HuH-7.5 (cell line): ENCODE measurements around the gene COA4.

ENCODE experiments used
- DNase-seq: peaks from one replicate; pipeline ENCODE4 v3.0.0; 2011; ENCODE audit warnings: low spot score

COA4 gene

GRCh38 chr11:73862986-73863385 lies 13.7 kb downstream of the COA4 start:
- no peak for DNase-seq

DNA sequence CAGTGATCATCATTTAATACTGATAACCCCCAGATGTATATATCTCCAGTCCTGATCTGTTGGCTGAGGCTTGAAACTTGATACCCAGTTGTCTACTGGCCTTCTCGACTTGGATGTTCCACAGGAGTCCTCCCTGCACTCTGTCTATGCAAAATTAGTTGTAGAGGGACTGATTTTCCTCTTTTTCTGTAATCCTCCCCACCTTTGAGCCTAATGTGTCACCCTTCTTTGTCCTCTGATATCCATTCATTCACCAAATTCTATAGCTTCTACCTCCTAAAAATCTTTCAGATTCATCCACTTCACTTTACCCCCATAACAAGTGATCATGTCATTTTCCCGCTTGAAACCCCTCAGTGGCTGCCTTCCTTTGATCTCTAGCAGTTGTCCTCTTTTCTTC lies 16.4 kb downstream of the COA4 start:
- no peak for DNase-seq

- DNase-seq, result no peak
Measured at GRCh38 chr11:73859671-73860070, 17.0 kb downstream of the COA4 start.

DNA sequence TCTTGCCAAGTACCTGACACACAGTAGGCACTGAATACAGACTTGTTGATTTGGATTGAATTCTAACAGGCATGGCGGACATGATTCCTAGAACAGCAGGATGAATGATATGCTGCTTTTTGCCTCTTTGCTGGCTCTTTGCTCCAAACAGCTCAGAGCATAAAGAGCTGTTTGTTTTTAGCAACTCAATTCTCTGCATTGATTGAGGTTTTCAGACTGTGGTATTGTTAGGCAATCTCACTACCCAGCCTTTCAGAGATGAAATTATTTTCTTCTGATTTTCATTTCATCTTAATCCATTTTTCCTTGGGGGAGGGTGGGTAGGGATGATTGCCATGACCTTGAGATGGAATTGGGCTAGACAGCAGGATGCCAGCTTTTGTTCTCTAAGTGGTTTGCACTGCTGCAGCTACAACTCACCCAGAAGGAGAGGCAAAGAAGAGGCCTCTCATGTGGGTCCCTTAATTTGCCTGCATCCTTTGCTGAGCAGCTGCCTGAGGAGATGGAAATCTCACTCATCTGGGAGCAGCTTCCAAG lies 20.5 kb downstream of the COA4 start:
- no peak for DNase-seq

GRCh38 chr11:73854680-73855079 lies 22.0 kb downstream of the COA4 start:
- no peak for DNase-seq

GRCh38 chr11:73852049-73852448 lies 24.6 kb downstream of the COA4 start:
- DNase-seq, result no peak

DNA sequence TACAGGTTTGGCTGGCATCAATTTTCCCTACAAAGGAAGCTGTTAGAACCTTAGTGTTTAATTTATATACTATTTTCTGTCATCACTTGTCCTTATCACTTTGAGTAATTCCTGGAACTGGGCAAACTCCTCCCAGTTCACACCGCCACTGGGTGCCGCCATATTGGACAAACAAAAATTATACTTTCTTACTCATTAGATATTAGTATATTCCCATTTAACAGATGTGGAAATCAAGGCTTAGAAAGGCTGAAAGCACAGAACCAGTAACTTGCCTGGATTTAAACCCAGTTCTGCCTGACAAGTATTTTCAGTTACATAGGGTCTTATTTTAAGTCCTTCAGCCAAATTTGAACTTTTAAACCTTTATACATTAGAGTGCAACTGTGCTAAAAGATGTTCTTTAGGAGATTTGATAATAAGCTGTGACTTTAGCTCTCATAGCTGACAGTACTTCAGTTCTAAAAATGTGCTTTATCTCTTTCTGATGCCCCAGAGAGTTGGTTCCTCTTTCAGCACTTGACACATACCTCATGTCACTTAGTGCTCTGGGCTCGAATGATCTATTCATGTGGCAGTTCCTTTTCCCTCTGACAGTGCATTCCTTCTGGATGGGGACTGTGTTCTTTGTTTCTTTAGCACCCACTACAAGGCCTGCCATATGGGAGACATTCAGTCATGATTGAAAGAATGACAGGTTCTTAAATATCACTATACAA lies 25.4 kb downstream of the COA4 start:
- DNase-seq, result no peak

DNA sequence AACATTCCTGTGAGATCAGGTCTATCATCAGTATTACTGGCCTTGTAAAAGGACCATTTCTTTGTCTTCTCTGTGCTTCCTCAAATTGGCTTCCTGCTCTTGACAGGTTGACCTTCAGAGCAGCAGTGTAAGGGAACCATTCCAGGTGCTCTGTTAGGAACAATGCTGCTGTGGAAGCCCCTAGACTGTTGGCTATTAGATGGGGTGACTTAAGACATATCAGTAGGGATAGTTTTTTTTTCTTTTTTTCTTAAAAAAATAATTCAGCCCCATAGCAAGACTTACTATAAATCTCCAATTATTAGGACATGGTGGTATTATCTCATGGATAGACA lies 37.6 kb downstream of the COA4 start:
- no peak for DNase-seq

DNA sequence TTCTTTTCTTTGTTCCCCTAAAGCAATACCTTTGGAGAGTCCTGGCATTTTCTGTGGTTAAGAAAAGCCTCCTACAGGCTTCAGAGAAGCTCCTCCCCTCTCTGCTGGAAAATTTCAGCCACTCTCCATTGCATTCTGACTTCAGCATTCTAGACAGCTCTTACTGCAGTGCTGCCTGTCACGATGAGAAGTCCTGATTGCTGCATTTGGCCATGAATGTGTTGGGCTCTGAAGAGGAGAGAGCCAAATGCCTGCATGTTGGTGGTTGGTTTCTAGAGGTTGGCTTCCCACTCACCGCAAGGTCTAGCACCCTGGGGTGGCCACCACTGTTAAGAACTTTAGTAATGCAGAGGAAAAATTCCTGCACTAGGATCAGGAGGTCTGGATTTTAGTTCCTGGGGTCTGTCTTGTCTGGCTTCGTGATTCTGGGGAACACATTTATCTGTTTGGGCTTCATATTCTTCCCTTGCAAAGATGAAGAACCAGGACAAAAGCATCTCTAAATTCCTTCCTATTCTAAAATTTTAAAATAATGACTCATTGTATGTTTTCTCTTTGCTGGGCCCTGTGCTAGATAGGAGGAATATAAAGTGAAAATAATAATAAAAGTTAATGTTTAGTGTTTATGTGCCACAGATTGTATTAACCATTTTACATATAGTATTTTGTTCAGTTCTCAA lies 38.1 kb downstream of the COA4 start:
- DNase-seq, result no peak

DNA sequence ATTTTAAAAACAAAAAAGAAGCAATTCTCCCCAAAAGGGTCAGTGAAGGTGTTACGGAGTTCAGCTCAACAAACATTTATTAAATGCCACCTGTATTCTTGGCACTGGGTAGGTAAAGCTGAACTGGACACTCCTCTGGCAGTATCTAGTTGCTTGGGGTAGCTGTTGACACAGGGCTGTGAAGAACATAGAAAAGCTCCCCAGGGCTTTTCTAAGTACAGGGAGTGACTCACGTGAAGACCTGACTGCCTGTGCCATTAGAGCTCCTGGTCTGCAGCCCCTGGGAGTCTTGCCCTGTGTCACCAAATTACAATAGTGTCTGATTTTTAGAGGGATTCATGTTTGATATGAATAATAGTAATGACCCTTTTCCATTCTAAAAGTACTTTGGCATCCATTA lies 43.6 kb downstream of the COA4 start:
- no peak for DNase-seq

GRCh38 chr11:73830261-73830660 lies 46.4 kb downstream of the COA4 start:
- DNase-seq, result no peak
